Panc1 (cell line): ENCODE data around the gene DDX31. TPM values are rescaled to one million over a fixed set of nuclear protein-coding genes. Genes with fewer than 3 reads are reported as not detected.

ENCODE experiments used
- ATAC-seq: fragments of 200-7000 bp; cut with Tn5 transposase; 2 replicates; pipeline ENCODE4 v1.9.1; 2020; ENCODE audit warnings: mild to moderate bottlenecking, moderate library complexity
- BruUV-seq: library from RNA; stranded (reverse); fragments of 400-500 nt; replicated peaks from 2 replicates; lab custom pipeline; 2021; lab: Mats Ljungman, UMichigan
- CTCF ChIA-PET: fragments of 300-600 bp; sonication (Branson Sonifier 250); formaldehyde crosslinking; loops from one replicate; lab custom pipeline; 2022; ENCODE audit warnings: antibody characterized with exemption; lab: Charles Lee
- POLR2A ChIA-PET: fragments of 300-600 bp; sonication (Branson Sonifier 250); formaldehyde crosslinking; loops from one replicate; lab custom pipeline; 2022; ENCODE audit warnings: antibody characterized with exemption; lab: Charles Lee
- DNase-seq: peaks from one replicate; pipeline ENCODE4 v3.0.0-alpha.2; 2010; ENCODE audit warnings: low read depth, low spot score
- H3K27ac ChIP-seq: 2 replicates; pipeline ENCODE4 v1.5.1; 2011; ENCODE audit warnings: mild to moderate bottlenecking, low read length, inconsistent platforms
- H3K27me3 ChIP-seq: fragments of 200-500 bp; sonication (Bioruptor generic); 2 replicates; pipeline ENCODE4 v1.6.0; 2014; ENCODE audit warnings: low read length, inconsistent platforms; ENCODE audit not compliant: control insufficient read depth, insufficient read depth
- H3K36me3 ChIP-seq: fragments of 200-500 bp; sonication (Bioruptor generic); 2 replicates; pipeline ENCODE4 v1.5.1; 2014; ENCODE audit warnings: inconsistent platforms, mild to moderate bottlenecking, low read length, moderate library complexity; ENCODE audit not compliant: control insufficient read depth, insufficient read depth
- H3K4me1 ChIP-seq: 2 replicates; pipeline ENCODE4 v1.5.1; 2011; ENCODE audit warnings: inconsistent platforms, mild to moderate bottlenecking, low read length, moderate library complexity; ENCODE audit not compliant: control insufficient read depth, insufficient read depth
- H3K4me3 ChIP-seq, 2 experiments: 2 replicates each; pipeline ENCODE4 v1.5.1; 2011 to 2012; ENCODE audit warnings: low read depth in 2 of 2, low read length in 2 of 2, mild to moderate bottlenecking in 2 of 2, inconsistent platforms in 1 of 2, moderate library complexity in 1 of 2
- H3K9me3 ChIP-seq: fragments of 200-500 bp; sonication (Bioruptor generic); 2 replicates; pipeline ENCODE4 v1.5.1; 2014; ENCODE audit warnings: low read depth, mild to moderate bottlenecking, inconsistent platforms, low read length, moderate library complexity; ENCODE audit not compliant: control insufficient read depth, insufficient read depth
- CTCF ChIP-seq: fragments of 450-650 bp; IDR thresholded peaks from 2 replicates; pipeline ENCODE4 v1.5.1; 2017; ENCODE audit warnings: mild to moderate bottlenecking
- POLR2AphosphoS5 ChIP-seq: IDR thresholded peaks from 2 replicates; pipeline ENCODE4 v1.6.1; 2012; ENCODE audit warnings: mild to moderate bottlenecking, low read depth, low read length, moderate library complexity
- SIN3A ChIP-seq: IDR thresholded peaks from 2 replicates; pipeline ENCODE4 v1.6.1; 2012; ENCODE audit warnings: low read depth, mild to moderate bottlenecking, low read length, moderate library complexity, borderline replicate concordance; ENCODE audit not compliant: insufficient read depth
- TCF7L2 ChIP-seq: IDR thresholded peaks from 2 replicates; pipeline ENCODE4 v1.6.1; 2011; ENCODE audit warnings: mild to moderate bottlenecking, low read depth, low read length, inconsistent platforms
- in situ Hi-C: cut with HindIII; loops from 2 replicates; pipeline ENCODE4 v1.10.0; 2016; ENCODE audit warnings: low sequenced_read_pairs, low pct_unique_long_range_greater_than_20kb
- intact Hi-C: fragments of 100-400 bp; cut with micrococcal nuclease; formaldehyde crosslinking; loops from one replicate; pipeline ENCODE4 v1.10.0; 2022; ENCODE audit not compliant: unreplicated experiment
- total RNA-seq: library from RNA; stranded (reverse); gene quantifications from one replicate; pipeline ENCODE4 v1.2.1, GENCODE V29; 2021; ENCODE audit not compliant: unreplicated experiment
- TF ChIP-seq, protein P1 (sequence below), 2 experiments: IDR thresholded peaks; 2 replicates each; pipeline ENCODE4 v1.6.1; 2011 to 2012; ENCODE audit warnings: low read depth in 2 of 2, control low read depth in 1 of 2, low read length in 1 of 2, mild to moderate bottlenecking in 1 of 2, moderate library complexity in 1 of 2; ENCODE audit not compliant: insufficient read depth in 1 of 2

DDX31 gene
- total RNA-seq, 1 experiment from 2014 or later = 17.5 TPM

DNA sequence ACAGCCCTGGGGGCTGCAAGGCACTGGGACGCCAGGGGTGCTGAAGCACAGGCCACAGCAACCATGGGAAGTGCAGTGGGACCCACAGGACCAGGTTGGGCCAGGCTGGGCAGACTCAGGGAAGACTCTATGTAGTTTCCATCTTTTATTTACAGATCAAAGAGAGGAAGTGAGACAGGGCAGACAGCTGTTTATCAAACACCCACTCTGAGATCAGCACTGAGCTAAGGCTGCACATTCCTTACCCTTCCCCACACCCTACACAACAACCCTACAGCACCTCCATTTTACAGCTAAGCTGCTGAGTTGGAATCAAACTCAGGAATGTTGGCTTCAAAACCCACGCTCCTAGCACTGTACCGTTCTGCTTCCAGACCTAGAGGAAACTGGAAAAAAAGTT, 67.6 kb downstream of the DDX31 start:
- intact Hi-C loops = no loop called here
- ATAC-seq = no peak
- in situ Hi-C loops = no loop called here
- ChIA-PET CTCF (no interaction called here), POLR2A (no interaction called here)
- Histone ChIP-seq H3K9me3 (no peaks in the 10 kb centered on the region), H3K27ac (no peak overlapping the region), H3K27me3 (no peaks in the 10 kb centered on the region), H3K4me3 (no peak overlapping the region), H3K36me3 (no peaks in the 10 kb centered on the region; the same call in 1 of the 2 replicates), H3K4me1 (no peaks in the 10 kb centered on the region)
- TF ChIP-seq POLR2AphosphoS5 = no peak
- TF ChIP-seq CTCF = no peak
- TF ChIP-seq TCF7L2 = no peak
- no peak for TF ChIP-seq SIN3A
- TF ChIP-seq, protein P1, sequence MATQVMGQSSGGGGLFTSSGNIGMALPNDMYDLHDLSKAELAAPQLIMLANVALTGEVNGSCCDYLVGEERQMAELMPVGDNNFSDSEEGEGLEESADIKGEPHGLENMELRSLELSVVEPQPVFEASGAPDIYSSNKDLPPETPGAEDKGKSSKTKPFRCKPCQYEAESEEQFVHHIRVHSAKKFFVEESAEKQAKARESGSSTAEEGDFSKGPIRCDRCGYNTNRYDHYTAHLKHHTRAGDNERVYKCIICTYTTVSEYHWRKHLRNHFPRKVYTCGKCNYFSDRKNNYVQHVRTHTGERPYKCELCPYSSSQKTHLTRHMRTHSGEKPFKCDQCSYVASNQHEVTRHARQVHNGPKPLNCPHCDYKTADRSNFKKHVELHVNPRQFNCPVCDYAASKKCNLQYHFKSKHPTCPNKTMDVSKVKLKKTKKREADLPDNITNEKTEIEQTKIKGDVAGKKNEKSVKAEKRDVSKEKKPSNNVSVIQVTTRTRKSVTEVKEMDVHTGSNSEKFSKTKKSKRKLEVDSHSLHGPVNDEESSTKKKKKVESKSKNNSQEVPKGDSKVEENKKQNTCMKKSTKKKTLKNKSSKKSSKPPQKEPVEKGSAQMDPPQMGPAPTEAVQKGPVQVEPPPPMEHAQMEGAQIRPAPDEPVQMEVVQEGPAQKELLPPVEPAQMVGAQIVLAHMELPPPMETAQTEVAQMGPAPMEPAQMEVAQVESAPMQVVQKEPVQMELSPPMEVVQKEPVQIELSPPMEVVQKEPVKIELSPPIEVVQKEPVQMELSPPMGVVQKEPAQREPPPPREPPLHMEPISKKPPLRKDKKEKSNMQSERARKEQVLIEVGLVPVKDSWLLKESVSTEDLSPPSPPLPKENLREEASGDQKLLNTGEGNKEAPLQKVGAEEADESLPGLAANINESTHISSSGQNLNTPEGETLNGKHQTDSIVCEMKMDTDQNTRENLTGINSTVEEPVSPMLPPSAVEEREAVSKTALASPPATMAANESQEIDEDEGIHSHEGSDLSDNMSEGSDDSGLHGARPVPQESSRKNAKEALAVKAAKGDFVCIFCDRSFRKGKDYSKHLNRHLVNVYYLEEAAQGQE (IDR thresholded peaks at IDR 0.05; ENCODE audit: insufficient read depth in 1 of 2, low read depth in 2 of 2, low read length in 1 of 2) = no peak
- DNase-seq = no peak
- no TSS peak for BruUV-seq

- ChIA-PET CTCF (no interaction called here), POLR2A (interaction anchor here (0.5 kb wide), 1 partner anchor 164 kb away, joined by 11 read pairs; no protein-coding TSS in a partner anchor)
- in situ Hi-C loops = no loop called here
- no peak for ATAC-seq
- no peaks in the 10 kb centered on the region for H3K27me3 ChIP-seq
- BruUV-seq = no TSS peak
- H3K4me1 ChIP-seq = no peaks in the 10 kb centered on the region
- no peaks in the 10 kb centered on the region for H3K36me3 ChIP-seq
- no peaks in the 10 kb centered on the region for H3K9me3 ChIP-seq
- intact Hi-C loops = no loop called here
- H3K27ac ChIP-seq = no peak overlapping the region
- no peak for TF ChIP-seq POLR2AphosphoS5
- TF ChIP-seq TCF7L2 = no peak
- no peak for TF ChIP-seq SIN3A
- TF ChIP-seq, protein P1 (IDR thresholded peaks at IDR 0.05; ENCODE audit: insufficient read depth in 1 of 2, low read depth in 2 of 2, low read length in 1 of 2) = no peak
- no peak for TF ChIP-seq CTCF
- H3K4me3 ChIP-seq = no peak overlapping the region
- DNase-seq = no peak
These were observed 69.3 kb downstream of the DDX31 start for GRCh38 chr9:132600326-132600984.
